HG03066 (cell line): ENCODE results near the gene AQR.
"Not testable (repeated sequence)": the region's sequence is repeated elsewhere in the genome, so short reads cannot be mapped to it uniquely, and the experiment has no call there.

Experiments
- ATAC-seq: cut with Tn5 transposase; IDR thresholded peaks from one replicate; pipeline ENCODE4 v1.9.1; 2021; ENCODE audit warnings: low read depth; ENCODE audit not compliant: unreplicated experiment

Gene AQR

GRCh38 chr15:34964277-34964676, 5.3 kb downstream of the AQR start:
- ATAC-seq, result no peak

DNA sequence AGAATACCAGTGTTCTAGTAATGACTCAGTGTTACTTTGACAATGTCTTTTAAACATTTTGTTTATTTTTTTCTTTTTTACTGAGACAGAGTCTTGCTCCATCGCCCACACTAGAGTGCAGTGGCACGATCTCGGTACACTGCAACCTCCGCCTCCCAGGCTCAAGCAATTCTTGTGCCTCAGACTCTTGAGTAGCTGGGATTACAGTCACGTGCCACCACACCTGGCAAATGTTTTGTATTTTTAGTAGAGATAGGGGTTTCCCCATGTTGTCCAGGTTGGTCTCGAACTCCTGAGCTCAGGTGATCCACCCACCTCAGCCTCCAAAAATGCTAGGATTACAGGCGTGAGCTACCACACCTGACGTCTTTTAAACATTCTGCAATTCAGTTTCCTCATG, 15.7 kb downstream of the AQR start:
- no peak for ATAC-seq

DNA sequence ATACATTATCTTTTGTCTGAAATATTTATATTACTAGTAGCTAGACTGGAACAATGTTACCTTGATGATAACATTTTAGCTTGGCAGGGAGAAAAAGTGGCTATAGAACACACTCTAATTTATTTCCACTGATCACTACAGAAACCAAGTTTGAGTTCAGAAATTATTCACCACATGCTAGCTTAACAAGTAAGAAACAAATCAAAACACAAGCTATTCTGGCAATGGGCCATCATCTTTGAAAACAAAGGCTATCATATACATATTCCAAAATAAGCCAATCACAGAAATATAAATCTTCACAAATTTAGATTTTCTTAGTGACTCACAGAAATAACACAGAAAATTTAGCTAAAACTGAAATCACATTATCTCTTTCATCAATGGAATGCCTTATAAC, 17.1 kb downstream of the AQR start:
- no peak for ATAC-seq

GRCh38 chr15:34951993-34952392, 17.5 kb downstream of the AQR start:
- no peak for ATAC-seq

GRCh38 chr15:34944936-34945335, 24.6 kb downstream of the AQR start:
- no peak for ATAC-seq

- no peak for ATAC-seq
Measured at GRCh38 chr15:34943711-34944110, 25.8 kb downstream of the AQR start.

- ATAC-seq, result not testable (repeated sequence)
Measured at GRCh38 chr15:34943264-34943663, 26.3 kb downstream of the AQR start.

- no peak for ATAC-seq
Measured at GRCh38 chr15:34942363-34942762, 27.2 kb downstream of the AQR start.

DNA sequence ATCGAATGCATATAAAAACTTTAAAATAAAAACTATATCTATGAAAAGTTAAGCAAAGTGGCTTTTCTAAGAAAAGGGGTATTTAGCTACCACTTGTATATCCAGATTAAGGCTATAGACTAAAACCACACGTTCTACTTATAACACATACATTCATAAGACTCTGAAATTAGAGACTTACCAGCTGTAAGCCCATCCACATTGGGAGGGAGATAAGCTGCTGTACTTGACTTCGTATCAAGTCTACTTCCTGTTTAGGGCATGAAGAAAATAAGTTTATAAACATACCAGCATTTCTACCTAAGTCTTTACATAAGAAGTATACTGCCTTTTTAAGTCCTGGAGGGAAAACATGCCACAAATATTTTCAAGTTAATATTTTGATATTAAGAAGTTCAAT, 27.7 kb downstream of the AQR start:
- ATAC-seq, result no peak

- ATAC-seq, result no peak
Measured at GRCh38 chr15:34941185-34941698, 28.3 kb downstream of the AQR start.

DNA sequence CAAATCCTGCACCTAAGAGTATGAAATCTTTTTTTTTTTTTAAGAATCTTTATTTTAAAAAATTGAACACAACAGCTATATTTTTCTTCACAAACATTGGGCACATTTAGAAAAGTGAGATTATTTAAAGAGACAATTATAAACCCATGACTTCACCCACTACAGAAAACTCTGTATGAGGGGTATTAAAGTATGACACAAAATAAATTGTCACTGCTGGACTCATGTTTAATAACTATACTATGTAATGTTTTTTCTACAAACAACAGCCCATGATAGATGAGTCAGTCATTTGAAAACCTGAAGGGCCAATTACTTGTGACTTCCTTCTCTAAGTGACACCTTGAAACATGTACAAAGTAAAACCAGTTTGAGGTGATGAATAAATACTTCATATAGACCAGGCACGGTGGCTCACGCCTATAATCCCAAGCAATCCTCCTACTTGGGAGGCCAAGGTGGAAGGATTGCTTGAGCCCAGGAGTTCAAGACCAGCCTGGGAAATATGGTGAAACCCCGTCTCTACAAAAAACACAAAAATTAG, 36.0 kb downstream of the AQR start:
- no peak for ATAC-seq

GRCh38 chr15:34928349-34928748, 41.2 kb downstream of the AQR start:
- ATAC-seq, result not testable (repeated sequence)

DNA sequence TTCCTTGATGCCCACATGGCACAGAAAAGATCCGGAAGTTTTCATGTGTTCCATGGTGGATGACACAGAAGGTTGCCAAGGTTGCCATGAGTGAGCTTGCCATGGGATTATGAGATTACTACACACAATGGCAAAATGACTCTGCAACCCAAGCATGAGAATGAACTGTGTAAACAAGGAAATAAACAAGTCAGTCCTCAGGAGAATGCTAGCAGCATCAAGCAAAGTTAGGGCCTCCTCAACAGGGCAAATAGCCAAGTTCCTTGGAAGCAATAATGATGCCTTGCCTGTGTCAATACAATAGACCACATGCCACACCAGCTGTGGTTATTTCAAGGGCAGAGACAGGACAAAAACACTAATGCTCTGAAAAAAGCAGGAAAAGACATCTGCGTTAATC, 41.8 kb downstream of the AQR start:
- ATAC-seq, result no peak

GRCh38 chr15:34914317-34914716, 55.2 kb downstream of the AQR start:
- no peak for ATAC-seq

- ATAC-seq, result no peak
Measured at GRCh38 chr15:34905047-34905446, 64.5 kb downstream of the AQR start.

DNA sequence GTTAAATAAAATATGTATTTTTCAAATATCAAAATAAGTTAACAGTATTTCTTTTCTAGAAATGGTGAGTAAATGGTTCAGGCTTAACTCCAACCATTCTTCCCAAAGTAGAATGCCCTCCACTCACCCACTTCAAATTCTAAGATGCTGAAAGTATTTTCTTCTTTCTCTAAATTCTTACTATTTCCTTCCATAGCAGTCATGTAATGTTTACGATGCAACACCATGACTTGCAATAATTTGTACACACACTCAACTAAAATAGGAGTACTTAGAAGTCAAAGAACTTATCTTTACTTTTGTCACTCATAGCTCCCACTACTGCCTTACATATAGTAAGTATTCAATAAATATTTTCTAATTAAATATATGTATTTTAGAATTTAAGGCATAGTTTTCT, 65.0 kb downstream of the AQR start:
- ATAC-seq, result no peak

DNA sequence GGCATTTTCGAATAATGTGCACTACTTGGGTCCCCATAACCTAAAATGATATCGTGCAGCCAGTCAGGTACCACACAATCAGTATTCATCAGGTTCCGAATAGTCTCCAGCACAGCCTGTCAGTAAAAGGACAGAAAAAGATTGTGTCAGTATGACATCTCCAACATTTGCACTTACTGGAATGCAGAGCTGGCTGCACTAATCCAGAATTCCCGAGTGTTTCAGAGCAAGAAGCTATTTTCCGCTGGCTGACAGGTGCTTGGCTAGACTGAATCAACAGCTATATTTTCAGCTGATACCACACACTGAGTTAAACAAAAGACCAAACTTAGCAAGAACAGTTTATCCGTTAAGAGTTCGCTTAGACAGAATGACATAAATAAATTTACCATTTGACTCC, 68.8 kb downstream of the AQR start:
- ATAC-seq, result no peak

DNA sequence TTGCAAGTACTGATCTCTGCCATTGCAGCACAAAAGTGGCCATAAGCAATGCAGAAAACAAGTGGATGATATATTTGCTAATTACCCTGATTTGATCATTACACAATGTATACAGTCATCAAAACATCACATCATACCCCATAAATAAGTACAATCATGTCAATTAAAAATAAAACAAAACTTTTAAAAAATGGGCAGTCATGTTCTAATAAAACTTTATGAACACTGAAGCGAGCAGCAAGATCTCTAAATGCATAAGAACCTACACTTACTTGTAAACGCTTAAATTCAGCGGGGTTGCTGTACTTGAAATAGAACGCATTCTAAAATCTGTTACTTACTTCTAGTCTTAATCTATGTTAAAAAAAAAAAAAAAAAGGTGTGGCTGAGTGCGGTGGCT, 73.4 kb downstream of the AQR start:
- no peak for ATAC-seq

DNA sequence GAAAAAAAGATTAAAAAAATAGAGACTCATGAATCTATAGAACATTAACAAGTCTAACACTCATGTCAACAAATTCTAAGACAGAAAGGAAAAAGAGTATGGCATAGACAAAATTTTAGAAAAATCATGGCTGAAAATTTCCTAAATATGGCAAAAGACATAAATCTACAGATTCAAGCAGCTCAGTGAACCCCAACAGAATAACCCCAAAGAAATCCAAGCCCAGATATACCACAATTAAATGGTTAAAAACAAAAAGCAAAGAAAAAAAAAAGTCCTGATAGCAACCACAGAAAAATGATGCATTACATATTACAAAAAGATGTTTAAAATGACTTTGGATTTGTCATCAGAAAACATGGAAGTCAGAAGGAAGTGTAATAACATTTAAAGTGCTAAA, 75.6 kb downstream of the AQR start:
- ATAC-seq, result no peak

GRCh38 chr15:34892963-34893591, 76.5 kb downstream of the AQR start:
- no peak for ATAC-seq

GRCh38 chr15:34890424-34890823, 79.1 kb downstream of the AQR start:
- no peak for ATAC-seq

DNA sequence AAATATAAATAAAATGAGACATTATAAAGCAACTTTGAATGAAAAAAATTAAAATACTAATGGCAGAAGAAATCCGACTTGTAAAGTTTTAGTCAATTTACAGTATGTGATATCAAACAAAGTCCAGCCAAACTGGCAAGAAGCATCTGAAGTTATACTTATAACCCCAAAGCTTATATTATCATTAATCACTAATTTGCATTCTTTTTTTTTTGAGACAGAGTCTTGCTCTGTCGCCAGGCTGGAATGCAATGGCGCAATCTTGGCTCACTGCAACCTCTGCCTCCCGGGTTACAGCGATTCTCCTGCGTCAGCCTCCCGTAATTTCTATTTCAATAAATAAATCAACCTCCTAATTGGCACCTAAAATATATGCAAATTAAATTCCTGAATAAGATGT, 80.1 kb downstream of the AQR start:
- ATAC-seq, result no peak

GRCh38 chr15:34886134-34886533, 83.4 kb downstream of the AQR start:
- ATAC-seq, result no peak
